ENCODE measurements around the gene NATD1. TPM values are rescaled to one million over a fixed set of nuclear protein-coding genes. Genes with fewer than 3 reads are reported as not detected.

The NATD1 gene, protein sequence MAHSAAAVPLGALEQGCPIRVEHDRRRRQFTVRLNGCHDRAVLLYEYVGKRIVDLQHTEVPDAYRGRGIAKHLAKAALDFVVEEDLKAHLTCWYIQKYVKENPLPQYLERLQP
- total RNA-seq, result 2.6 and 3.6 TPM in 2 replicates

GRCh38 chr17:21252796-21253645 is at the start of gene NATD1:
Gene NATD1 (minus strand): TSS chr17:21253410. CDS start chr17:21253264, 146 bp downstream.
- DNase-seq (ENCODE audit: low read depth in 2 of 2), result peak; percentile 87 to 91

- peak in 1 of 2 donors; percentile 37 for DNase-seq (ENCODE audit: low read depth in 2 of 2)
These were observed 48.7 kb upstream of the NATD1 start for GRCh38 chr17:21301593-21302550.

- DNase-seq (ENCODE audit: low read depth in 2 of 2), result no peak
These were observed 47.7 kb upstream of the NATD1 start for GRCh38 chr17:21300601-21301571.

DNA sequence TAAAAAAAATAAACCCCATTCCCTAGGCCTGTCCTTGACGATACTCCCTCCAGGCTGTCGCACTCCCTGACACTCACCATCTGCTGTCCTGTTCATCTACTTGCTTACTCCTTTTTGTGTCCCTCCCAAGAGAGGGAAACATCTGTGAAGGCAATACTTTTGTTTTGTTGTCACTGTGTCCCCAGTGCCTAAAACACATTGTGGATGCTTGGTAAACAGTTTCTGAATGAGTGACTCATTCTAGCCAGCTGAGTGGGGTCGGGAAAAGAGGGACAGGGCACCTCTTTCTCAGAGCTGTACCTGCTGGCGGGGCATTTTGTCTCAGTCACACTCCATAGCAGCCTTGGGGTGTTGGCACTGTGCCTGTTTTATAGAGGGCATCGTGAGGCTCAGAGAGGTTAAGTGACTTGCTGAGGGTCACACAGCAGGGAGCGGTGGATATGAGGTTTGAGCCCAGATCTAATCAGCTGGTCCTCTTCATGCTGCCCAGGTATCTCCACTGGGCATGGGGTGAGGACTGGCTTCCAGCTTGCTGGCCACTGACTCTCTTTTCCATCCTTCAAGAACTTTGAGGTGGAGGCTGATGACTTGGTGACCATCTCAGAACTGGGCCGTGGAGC is 46.9 kb upstream of the NATD1 start:
- DNase-seq (ENCODE audit: low read depth in 2 of 2), result no peak

GRCh38 chr17:21298983-21299519 is 45.8 kb upstream of the NATD1 start:
- no peak for DNase-seq (ENCODE audit: low read depth in 2 of 2)

- no peak for DNase-seq (ENCODE audit: low read depth in 2 of 2)
These were observed 45.1 kb upstream of the NATD1 start for GRCh38 chr17:21298056-21298982.

DNA sequence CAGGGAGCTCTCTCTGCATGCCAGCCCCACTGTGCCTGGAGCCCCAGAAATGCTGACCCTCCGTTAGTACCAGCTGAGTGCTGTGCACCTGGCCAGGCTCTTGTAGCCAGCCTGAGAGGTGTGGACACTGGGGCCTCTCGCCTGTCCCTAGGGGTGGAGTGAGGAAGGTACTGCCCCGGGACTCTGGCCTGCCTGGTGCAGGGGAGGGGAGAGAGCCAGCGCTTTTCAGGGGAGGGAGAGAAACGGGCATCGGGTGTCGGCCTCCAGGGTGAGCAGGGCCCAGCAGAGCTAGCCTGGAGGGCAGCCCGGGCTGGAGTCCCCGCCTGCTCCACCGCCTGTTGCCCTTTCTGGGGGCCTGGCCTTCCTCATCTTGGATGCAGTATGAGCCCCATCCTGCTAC is 44.4 kb upstream of the NATD1 start:
- DNase-seq (ENCODE audit: low read depth in 2 of 2), result no peak

GRCh38 chr17:21297026-21297520 is 43.9 kb upstream of the NATD1 start:
- DNase-seq (ENCODE audit: low read depth in 2 of 2), result no peak

- no peak for DNase-seq (ENCODE audit: low read depth in 2 of 2)
These were observed 43.2 kb upstream of the NATD1 start for GRCh38 chr17:21296097-21297025.

DNA sequence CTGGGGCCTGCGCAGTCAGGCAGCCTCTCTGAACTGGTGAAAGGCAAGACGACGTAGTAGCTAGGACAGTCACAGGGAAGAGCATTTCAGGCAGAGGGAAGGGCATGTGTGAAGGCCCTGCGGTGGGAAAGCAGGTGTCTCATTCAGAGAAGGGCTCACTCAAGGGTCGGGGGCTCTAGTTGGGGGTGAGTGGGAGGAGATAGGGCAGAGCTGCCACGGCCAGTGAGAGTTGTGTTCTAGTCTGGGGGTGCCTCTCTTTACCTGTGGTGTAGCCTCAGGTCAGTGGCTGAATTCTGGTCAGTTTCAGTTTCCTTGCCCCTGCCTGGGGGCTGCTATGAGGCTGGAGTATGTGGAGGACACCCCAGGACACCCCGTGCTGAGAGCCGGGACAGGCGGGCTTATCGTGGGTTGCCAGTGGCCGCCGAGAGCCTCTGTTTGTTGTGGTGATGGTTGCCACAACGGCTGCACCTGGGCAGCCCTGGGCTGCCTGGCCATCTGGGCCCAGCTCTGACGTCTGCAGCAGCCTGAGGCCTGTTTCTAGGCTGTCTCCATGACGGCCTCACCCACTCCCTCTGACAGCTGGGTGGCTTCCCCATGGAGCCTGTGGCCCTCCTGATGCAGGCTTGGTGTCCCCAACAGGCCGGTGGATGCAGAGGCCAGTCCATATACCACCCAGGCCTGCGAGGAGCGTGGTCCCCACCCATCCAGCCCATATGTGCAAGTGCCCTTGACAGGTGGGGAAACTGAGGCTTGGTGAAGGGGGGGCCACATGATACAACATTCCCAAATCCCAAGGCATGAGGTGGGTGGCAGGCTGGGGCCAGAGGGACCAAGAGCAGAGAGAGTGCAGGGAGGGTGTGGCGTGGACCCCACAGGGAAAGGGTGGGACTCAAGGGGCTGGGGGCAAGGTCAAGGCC is 42.1 kb upstream of the NATD1 start:
- DNase-seq (ENCODE audit: low read depth in 2 of 2), result peak in 1 of 2 donors; percentile 39

DNA sequence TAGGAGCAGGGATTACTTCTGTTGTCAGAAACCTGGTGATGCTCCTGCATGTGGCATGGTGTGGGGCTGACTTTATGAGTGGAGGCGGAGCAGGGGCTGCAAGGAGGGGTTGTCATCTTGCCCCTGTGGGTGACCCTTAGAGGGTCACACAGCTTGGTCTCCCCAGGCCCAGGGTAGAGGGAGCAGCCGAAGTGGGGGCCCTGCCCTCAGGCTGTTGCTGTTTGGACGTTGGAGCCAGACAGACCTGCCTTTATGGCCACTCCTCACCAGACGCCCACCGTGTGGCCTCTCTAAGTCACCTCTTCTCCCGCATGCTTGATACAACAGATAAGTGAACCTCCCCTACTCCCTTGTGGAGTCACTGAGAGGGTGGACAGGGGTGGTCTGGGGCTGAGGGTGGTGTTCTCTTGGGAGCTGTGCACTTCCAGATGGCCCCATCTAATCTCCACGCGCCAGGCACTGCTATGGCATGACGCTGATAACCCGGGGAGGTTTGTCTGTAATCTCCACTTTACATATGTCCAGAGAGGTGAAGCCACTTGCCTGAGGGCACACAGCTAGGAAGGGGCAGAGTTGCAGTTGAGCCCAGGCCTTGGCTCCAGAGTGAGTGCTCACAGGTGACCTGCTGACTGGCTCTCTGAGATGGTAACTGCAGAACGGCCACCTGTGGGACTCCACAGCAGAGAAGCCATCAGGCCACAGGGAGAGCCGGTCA is 41.3 kb upstream of the NATD1 start:
- no peak for DNase-seq (ENCODE audit: low read depth in 2 of 2)

DNA sequence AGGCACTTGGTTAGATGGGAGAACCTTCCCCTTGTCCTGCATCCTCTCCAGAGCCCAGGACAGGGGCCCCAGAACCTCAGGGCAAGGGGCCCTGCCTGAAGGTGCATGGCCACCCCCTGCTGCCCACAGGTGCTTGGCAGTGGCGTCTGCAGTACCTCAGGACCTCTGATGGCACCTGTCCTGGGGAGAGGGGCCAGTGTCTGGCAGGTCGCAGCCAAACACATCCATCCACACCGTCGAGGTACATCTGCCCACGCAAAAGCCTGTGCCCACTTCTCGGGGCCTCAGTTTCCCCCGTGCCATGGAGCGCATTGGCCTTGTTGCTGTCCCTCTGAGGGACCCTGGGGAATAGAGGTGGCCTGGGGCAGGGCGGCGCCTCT is 40.6 kb upstream of the NATD1 start:
- DNase-seq (ENCODE audit: low read depth in 2 of 2), result no peak

DNA sequence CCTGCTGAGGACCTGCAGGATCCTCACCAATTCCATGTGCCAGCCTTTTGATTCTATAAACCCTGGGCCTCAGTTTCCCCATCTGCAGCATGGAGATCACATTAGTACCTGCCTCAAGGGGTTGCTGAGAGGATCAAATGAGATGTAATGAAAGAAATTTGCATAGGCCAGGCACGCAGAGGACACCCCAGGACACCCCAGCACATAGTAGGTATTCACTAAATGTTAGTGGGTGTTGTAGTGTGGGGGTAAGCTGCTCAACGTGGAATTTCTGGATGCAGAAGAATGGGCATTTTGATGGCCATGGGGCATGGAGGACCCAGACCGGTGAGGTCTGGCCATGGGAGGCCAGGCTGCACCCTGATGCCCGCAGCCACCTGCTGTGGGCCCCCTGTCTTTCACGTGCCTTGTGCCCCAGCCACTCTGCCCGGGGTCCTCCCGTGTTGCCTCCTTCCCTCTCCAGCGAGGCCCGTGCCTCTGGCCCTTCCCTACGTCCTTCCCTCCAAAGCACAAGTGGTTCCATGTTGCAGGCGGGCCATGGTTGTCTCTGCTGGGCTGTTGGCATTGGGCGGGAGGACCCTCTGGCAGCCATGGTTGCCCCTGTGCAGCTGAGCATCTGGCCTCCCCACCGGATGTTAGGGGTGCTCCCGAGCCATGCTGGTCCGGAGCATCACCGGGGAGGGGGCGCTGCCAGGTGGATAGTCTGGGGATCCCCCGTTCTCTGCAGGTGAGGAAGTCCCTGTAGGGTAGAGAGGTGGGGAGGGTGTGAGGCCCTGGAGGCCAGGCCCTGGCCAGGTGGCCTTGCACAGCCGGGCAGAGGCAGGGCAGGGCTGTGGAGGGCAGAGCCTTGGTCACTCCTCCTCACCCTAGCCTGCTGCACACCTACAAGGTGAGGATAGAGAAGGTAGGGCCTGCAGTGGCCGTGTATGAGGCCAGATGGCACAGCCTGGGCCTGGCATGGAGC is 39.9 kb upstream of the NATD1 start:
- no peak for DNase-seq (ENCODE audit: low read depth in 2 of 2)

DNA sequence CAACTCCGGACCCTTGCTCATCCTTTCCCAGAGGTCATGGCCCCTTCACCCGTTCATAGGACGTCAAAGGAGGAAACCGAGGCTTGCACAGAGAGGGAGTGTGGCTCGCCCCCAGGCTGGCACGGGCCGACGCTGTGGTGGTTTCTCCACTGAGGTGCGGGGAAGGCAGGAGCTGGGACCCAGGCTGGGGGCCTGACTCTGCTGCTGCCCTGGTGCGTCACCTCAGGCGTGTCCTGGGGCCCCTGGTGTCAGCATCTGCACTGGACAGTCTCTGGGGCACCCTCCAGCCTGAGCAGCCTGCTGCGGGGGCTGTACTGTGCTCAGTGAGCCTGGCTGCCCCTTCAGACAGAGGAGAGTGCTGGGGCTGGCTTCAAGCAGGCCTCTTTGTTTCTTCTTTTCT is 38.7 kb upstream of the NATD1 start:
- no peak for DNase-seq (ENCODE audit: low read depth in 2 of 2)

DNA sequence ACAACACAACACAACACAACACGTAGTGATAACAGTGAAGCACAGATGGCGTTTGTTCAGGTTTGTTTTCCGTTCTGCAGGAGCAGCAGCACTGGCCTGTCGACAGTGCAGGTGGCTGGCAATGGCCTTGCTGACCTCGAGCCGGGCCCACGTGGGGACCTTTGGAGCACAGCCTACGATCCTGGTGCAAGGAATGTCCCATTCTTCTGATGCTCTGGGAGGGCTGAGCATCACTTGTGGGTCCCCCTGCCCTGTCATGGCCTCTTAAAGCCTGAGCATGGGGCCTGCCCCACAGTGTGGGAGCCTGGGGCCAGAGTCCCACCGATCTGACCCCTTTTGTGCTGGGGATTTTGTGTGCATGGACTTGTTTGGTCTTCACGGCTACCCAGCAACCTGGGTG is 38.1 kb upstream of the NATD1 start:
- no peak for DNase-seq (ENCODE audit: low read depth in 2 of 2)

All from lung microvascular endothelial cell (primary cell).